SJCRH30 (cell line): Measurements from ENCODE around the gene ANKRD62. TPM values are rescaled to one million over a fixed set of nuclear protein-coding genes. Genes with fewer than 3 reads are reported as not detected.
"Not testable (repeated sequence)": the region's sequence is repeated elsewhere in the genome, so short reads cannot be mapped to it uniquely, and the experiment has no call there.

Source experiments
- DNase-seq, 2 experiments: peaks; one replicate each; pipeline ENCODE4 v3.0.0-alpha.2; 2015 to 2020
- H3K27ac ChIP-seq: fragments of 250-450 bp; sonication (Bioruptor Pico); 2 replicates; pipeline ENCODE4 v1.5.1; 2020; ENCODE audit warnings: mild to moderate bottlenecking, moderate library complexity
- H3K27me3 ChIP-seq: fragments of 250-450 bp; sonication (Bioruptor Pico); 2 replicates; pipeline ENCODE4 v1.5.1; 2020; ENCODE audit warnings: mild to moderate bottlenecking, moderate library complexity
- H3K36me3 ChIP-seq: fragments of 250-450 bp; sonication (Bioruptor Pico); 2 replicates; pipeline ENCODE4 v1.5.1; 2020; ENCODE audit warnings: mild to moderate bottlenecking, moderate library complexity
- H3K4me1 ChIP-seq: fragments of 250-450 bp; sonication (Bioruptor Pico); 2 replicates; pipeline ENCODE4 v1.5.1; 2020; ENCODE audit warnings: mild to moderate bottlenecking, moderate library complexity
- H3K4me3 ChIP-seq: fragments of 250-450 bp; sonication (Bioruptor Pico); 2 replicates; pipeline ENCODE4 v1.5.1; 2020; ENCODE audit warnings: mild to moderate bottlenecking, moderate library complexity
- H3K9me3 ChIP-seq: fragments of 250-450 bp; sonication (Bioruptor Pico); replicated peaks from 2 replicates; pipeline ENCODE4 v1.5.1; 2020; ENCODE audit warnings: mild to moderate bottlenecking, moderate library complexity
- total RNA-seq: library from RNA; depleted of rRNA; stranded (reverse); fragments of >200 nt; shearing (Covaris generic); gene quantifications from 2 replicates; pipeline ENCODE4 v1.2.3, GENCODE V29; 2014

The ANKRD62 gene
- total RNA-seq, 1 experiment from 2014 or later: not detected

DNA sequence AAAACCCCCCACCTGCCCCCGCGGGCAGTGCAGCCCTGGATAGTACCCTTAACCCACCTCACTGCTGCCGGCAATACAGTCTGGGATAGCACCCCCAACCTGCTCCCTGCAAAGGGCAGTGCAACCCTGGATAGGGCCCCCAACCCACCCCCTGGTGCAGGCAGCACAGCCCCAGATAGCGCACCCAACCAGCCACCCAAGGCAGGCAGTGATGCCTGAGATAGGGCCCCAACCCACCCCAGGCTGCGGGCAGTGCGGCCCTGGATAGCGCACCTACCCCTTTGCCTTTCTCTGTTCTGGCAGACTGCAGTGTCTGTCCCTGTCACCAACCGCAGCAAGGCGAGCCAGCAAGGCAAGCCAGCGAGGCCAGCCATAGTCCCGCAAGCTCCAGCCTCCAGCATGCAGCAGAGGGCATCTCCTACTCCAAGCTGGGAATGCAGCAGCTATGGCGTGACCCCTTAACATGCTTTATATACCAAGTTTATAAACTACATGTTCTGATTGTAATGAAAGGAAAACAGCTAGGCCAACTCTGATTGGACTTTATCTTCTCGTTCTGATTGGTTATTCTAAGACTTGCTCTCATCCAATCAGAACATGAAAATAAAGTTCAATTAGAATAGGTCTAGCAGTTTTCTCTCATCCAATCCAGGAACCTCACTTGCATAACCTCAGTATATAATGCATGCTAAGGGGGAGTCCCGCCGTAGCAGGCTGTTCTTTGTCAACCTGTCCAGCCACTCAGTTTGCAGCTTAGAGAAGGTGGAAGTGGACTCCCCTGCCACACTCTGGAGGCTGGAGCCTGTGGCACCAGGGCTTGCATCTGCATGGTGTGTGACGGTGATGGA lies 34.1 kb upstream of the ANKRD62 start:
- H3K27me3 ChIP-seq: no peaks in the 10 kb centered on the region
- DNase-seq: no peak
- H3K27ac ChIP-seq: no peak overlapping the region
- no peaks in the 10 kb centered on the region for H3K36me3 ChIP-seq
- no peak overlapping the region for H3K4me3 ChIP-seq
- no peaks in the 10 kb centered on the region for H3K9me3 ChIP-seq
- no peaks in the 10 kb centered on the region for H3K4me1 ChIP-seq

DNA sequence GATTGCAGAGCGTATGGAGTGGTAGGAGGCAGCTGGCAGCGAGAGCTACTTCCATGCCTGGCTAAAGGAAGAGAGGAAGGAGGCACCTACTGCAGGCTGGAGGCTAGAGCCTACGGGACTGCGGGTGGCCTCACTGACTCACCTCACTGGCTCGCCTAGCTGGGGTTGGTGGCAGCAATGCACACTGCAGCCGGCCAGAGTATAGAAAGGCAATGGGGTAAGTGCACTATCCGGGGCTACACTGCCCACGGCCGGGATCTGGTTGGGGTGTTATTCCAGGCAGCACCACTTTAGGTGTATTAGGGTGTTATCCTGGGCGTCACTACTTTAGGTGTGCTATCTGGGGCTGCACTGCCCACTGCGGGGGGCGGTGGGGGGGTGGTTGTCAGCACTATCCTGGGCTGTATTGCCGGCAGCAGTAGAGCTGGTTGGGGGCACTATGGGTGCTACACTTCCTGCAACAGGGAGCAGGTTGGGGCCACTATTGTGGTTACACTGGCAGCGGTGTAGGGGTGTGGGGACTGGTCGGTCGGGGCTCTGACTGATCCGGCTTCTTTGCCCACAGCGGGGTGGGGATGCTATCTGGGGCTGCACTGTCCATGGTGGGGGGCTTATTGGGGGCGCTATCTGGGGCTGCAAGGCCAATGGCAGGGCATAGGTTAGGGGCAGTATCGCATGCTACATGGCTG lies 33.3 kb upstream of the ANKRD62 start:
- Histone ChIP-seq H3K27ac (no peak overlapping the region), H3K36me3 (no peaks in the 10 kb centered on the region), H3K9me3 (no peaks in the 10 kb centered on the region), H3K4me1 (no peaks in the 10 kb centered on the region), H3K27me3 (no peaks in the 10 kb centered on the region), H3K4me3 (no peak overlapping the region)
- no peak for DNase-seq

- Histone ChIP-seq H3K4me1 (no peaks in the 10 kb centered on the region), H3K36me3 (no peaks in the 10 kb centered on the region), H3K27ac (no peak overlapping the region), H3K27me3 (no peaks in the 10 kb centered on the region), H3K4me3 (no peak overlapping the region), H3K9me3 (no peaks in the 10 kb centered on the region)
- no peak for DNase-seq
Measured at GRCh38 chr18:12061685-12062084, 32.0 kb upstream of the ANKRD62 start.

GRCh38 chr18:12062974-12063373 lies 30.7 kb upstream of the ANKRD62 start:
- H3K4me1 ChIP-seq: no peaks in the 10 kb centered on the region
- H3K36me3 ChIP-seq: no peaks in the 10 kb centered on the region
- no peak overlapping the region for H3K27ac ChIP-seq
- no peaks in the 10 kb centered on the region for H3K27me3 ChIP-seq
- no peak overlapping the region for H3K4me3 ChIP-seq
- H3K9me3 ChIP-seq: no peaks in the 10 kb centered on the region
- no peak for DNase-seq

GRCh38 chr18:12064086-12064763 lies 29.4 kb upstream of the ANKRD62 start:
- DNase-seq: no peak
- Histone ChIP-seq H3K9me3 (no peaks in the 10 kb centered on the region), H3K27me3 (no peaks in the 10 kb centered on the region), H3K27ac (no peak overlapping the region), H3K4me1 (no peaks in the 10 kb centered on the region), H3K4me3 (no peak overlapping the region), H3K36me3 (no peaks in the 10 kb centered on the region)

- no peaks in the 10 kb centered on the region for H3K27me3 ChIP-seq
- H3K9me3 ChIP-seq: no peaks in the 10 kb centered on the region
- no peaks in the 10 kb centered on the region for H3K36me3 ChIP-seq
- no peak overlapping the region for H3K4me3 ChIP-seq
- no peaks in the 10 kb centered on the region for H3K4me1 ChIP-seq
- DNase-seq: no peak
- H3K27ac ChIP-seq: no peak overlapping the region
Measured at GRCh38 chr18:12065397-12065796, 28.2 kb upstream of the ANKRD62 start.

DNA sequence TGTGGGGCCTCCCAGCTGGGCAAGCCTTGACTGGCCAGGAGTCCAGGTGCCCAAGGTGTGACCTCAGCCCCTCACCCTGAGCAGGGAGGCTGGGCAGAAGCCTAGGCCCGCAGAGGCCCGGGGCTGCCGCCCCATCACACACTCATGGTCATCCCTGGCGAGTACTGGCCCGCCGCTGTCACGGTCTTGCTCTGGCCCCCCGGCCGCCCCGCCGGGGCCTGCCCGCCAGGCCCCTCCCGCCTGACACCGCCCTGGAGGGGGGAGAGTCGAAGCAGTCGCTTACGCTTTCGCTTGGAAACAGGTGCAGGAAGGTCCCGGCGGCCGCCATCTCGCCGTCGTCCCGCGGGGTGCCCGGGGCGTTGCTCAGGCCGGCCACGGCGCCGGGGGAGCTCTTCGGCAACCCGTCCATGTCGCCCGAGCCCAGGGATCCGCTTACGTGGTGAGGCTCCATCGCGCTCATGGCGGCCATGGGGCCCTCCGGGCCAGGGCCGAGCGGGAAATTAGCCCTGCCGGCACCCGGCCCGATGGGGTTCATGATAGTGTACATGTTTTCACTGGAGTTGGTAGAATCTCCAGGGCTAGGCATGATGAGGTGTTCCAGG lies 26.6 kb upstream of the ANKRD62 start:
- no peaks in the 10 kb centered on the region for H3K27me3 ChIP-seq
- no peaks in the 10 kb centered on the region for H3K36me3 ChIP-seq
- H3K4me3 ChIP-seq: no peak overlapping the region
- no peaks in the 10 kb centered on the region for H3K4me1 ChIP-seq
- no peaks in the 10 kb centered on the region for H3K9me3 ChIP-seq
- H3K27ac ChIP-seq: no peak overlapping the region
- DNase-seq: no peak

- no peaks in the 10 kb centered on the region for H3K4me1 ChIP-seq
- DNase-seq: no peak
- no peaks in the 10 kb centered on the region for H3K27me3 ChIP-seq
- no peaks in the 10 kb centered on the region for H3K36me3 ChIP-seq
- H3K4me3 ChIP-seq: no peak overlapping the region
- no peak overlapping the region for H3K27ac ChIP-seq
- H3K9me3 ChIP-seq: no peaks in the 10 kb centered on the region
Measured at GRCh38 chr18:12067671-12068070, 26.0 kb upstream of the ANKRD62 start.

DNA sequence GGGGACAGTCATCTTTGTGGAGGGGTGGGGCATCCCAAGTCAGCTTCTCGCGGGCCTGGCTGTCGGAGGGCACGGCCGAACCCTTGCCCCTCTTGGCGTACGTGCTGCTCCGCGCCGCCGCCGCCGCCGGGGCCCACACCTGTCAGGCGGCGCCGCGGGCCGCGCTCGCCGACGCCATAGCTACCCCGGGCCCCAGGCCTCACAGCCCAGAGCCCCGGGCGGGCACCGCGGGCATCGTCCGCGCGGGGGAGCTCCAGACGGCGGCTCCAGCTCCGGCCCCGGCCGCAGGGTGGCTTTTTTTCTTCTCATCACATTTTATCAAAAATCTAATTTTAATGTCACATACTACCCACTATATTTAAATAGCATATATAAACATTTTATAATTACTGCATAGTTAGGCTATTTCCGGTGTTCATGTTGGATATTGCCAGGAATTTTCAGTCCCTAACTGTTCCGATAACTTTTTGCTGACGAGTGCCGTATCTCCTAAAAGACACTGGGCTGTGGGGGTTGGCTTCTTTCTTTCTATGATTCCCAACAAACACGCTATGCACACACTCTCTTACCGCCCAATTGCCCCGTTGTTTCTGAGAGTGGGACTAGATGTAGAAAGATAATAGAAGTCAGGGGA lies 25.2 kb upstream of the ANKRD62 start:
- H3K27ac ChIP-seq, H3K9me3 ChIP-seq, DNase-seq, H3K4me1 ChIP-seq, H3K27me3 ChIP-seq, H3K4me3 ChIP-seq, H3K36me3 ChIP-seq: not testable (repeated sequence)

- Histone ChIP-seq H3K9me3 (no peaks in the 10 kb centered on the region), H3K27me3 (no peaks in the 10 kb centered on the region), H3K4me1 (no peaks in the 10 kb centered on the region), H3K36me3 (no peaks in the 10 kb centered on the region), H3K4me3 (no peak overlapping the region), H3K27ac (no peak overlapping the region)
- no peak for DNase-seq
Measured at GRCh38 chr18:12068950-12069320, 24.7 kb upstream of the ANKRD62 start.

DNA sequence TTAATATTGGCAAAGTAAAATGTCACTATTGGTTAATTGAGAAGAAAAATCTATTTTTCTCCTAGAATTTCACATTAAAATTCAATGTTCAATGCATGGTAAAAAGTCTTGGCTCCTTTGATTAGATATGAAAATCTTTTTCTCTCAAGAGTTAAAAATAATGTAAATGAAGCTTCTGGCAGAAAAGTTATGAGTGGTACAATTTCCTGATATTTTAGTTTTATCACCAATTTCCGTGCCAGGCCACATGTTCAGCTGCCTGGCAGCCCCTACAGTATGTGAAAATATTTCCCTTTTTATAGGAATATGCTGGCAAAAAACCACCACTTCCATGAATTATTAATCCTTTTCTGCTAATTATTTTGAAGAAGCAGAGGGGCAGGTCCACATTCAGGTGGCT lies 22.6 kb upstream of the ANKRD62 start:
- not testable (repeated sequence) for H3K9me3 ChIP-seq, H3K4me1 ChIP-seq, DNase-seq, H3K27me3 ChIP-seq, H3K4me3 ChIP-seq, H3K36me3 ChIP-seq, H3K27ac ChIP-seq

DNA sequence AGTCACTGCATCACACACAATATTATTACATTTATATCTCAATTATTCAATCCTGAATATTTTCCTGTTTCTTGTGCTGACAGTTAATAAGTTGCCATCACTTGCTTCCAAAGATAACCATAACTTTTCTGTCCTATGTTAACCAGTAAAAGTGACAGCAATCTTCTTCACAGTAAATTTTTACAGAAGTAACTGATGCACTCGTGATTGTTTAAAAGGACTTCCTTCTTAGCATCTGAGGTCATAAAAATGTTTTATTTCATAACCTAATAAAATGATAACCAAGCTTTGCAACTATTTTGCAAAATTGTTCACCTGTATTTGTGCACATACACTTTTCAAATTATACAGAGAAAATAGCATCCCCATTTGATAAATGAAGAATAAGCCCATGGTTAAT lies 20.6 kb upstream of the ANKRD62 start:
- DNase-seq: no peak
- H3K27me3 ChIP-seq: no peaks in the 10 kb centered on the region
- no peaks in the 10 kb centered on the region for H3K4me1 ChIP-seq
- H3K36me3 ChIP-seq: no peaks in the 10 kb centered on the region
- no peaks in the 10 kb centered on the region for H3K9me3 ChIP-seq
- no peak overlapping the region for H3K27ac ChIP-seq
- H3K4me3 ChIP-seq: no peak overlapping the region

- no peaks in the 10 kb centered on the region for H3K4me1 ChIP-seq
- no peak overlapping the region for H3K4me3 ChIP-seq
- no peaks in the 10 kb centered on the region for H3K27me3 ChIP-seq
- no peak overlapping the region for H3K27ac ChIP-seq
- DNase-seq: no peak
- H3K36me3 ChIP-seq: no peaks in the 10 kb centered on the region
- no peaks in the 10 kb centered on the region for H3K9me3 ChIP-seq
Measured at GRCh38 chr18:12074736-12075135, 18.9 kb upstream of the ANKRD62 start.

GRCh38 chr18:12076424-12077140 lies 17.1 kb upstream of the ANKRD62 start:
- no peak overlapping the region for H3K27ac ChIP-seq
- DNase-seq: peak in 1 of 2 experiments; percentile 41

More at GRCh38 chr18:12076424-12077140, 17.1 kb upstream of the ANKRD62 start:
- Histone ChIP-seq H3K27me3 (no peaks in the 10 kb centered on the region), H3K9me3 (no peaks in the 10 kb centered on the region), H3K4me1 (no peaks in the 10 kb centered on the region), H3K4me3 (peak overlapping the region; percentile 34), H3K36me3 (no peaks in the 10 kb centered on the region)
